ENCODE results near the gene ZNF629. TPM values are rescaled to one million over a fixed set of nuclear protein-coding genes. Genes with fewer than 3 reads are reported as not detected.

The ZNF629 gene
- polyA plus RNA-seq, 1 donor: 14.3 TPM

- no peak for DNase-seq
These were observed 20.6 kb downstream of the ZNF629 start for GRCh38 chr16:30766206-30766932.

GRCh38 chr16:30764816-30765465 lies 22.1 kb downstream of the ZNF629 start:
- no peak for DNase-seq

- no peak for DNase-seq
These were observed 22.9 kb downstream of the ZNF629 start for GRCh38 chr16:30764086-30764485.

GRCh38 chr16:30762991-30763725 lies 23.8 kb downstream of the ZNF629 start:
- DNase-seq: no peak

GRCh38 chr16:30761928-30762902 lies 24.8 kb downstream of the ZNF629 start, which contains the start of the genes CFAP119 and RNF40:
Gene CFAP119 (minus strand): TSS chr16:30762062. CDS start chr16:30761748, 314 bp downstream.
Gene RNF40 (plus strand): TSS chr16:30762322. CDS start chr16:30762546, 224 bp downstream.
- peak; percentile 99 for DNase-seq

GRCh38 chr16:30761427-30761927 lies 25.5 kb downstream of the ZNF629 start:
- DNase-seq: no peak

GRCh38 chr16:30760577-30761426 lies 26.2 kb downstream of the ZNF629 start:
- DNase-seq: no peak

GRCh38 chr16:30760001-30760559 lies 26.9 kb downstream of the ZNF629 start:
- no peak for DNase-seq

- DNase-seq: no peak
These were observed 28.0 kb downstream of the ZNF629 start for GRCh38 chr16:30758988-30759491.

GRCh38 chr16:30757316-30757715 lies 29.7 kb downstream of the ZNF629 start:
- no peak for DNase-seq

GRCh38 chr16:30756781-30757100 lies 30.3 kb downstream of the ZNF629 start:
- no peak for DNase-seq

GRCh38 chr16:30755955-30756780 lies 30.8 kb downstream of the ZNF629 start:
- no peak for DNase-seq

GRCh38 chr16:30753596-30753995 lies 33.4 kb downstream of the ZNF629 start:
- no peak for DNase-seq

GRCh38 chr16:30750876-30751465 lies 36.0 kb downstream of the ZNF629 start:
- no peak for DNase-seq

- no peak for DNase-seq
These were observed 36.8 kb downstream of the ZNF629 start for GRCh38 chr16:30750201-30750600.

- DNase-seq: no peak
These were observed 38.2 kb downstream of the ZNF629 start for GRCh38 chr16:30748634-30749445.

GRCh38 chr16:30747799-30748633 lies 39.0 kb downstream of the ZNF629 start, which contains the start of gene PHKG2:
Gene PHKG2 (plus strand): TSS chr16:30748425. CDS start chr16:30748821, 396 bp downstream.
- peak; percentile 100 for DNase-seq

Data from hindlimb muscle (tissue), 1 donor.